ENCODE results near the gene KATNAL1.

- no peak for TF ChIP-seq CTCF (IDR thresholded peaks at IDR 0.05; ENCODE audit: low read depth, low read length, poor library complexity, severe bottlenecking)
- TF ChIP-seq EZH2phosphoT487 (IDR thresholded peaks at IDR 0.05; ENCODE audit: borderline replicate concordance, low read length): no peak
These were observed at the start of gene KATNAL1 for GRCh38 chr13:30307194-30307970.

All from DOHH2 (cell line).